ENCODE data around the gene AP4M1. TPM values are rescaled to one million over a fixed set of nuclear protein-coding genes. Genes with fewer than 3 reads are reported as not detected.

Gene AP4M1
- total and polyA plus RNA-seq, 9 of the 15 experiments (the other 6 are each of a cell fraction or from before 2014, with no cell fraction given): 1.3 to 30.9 (median 14.1) TPM

DNA sequence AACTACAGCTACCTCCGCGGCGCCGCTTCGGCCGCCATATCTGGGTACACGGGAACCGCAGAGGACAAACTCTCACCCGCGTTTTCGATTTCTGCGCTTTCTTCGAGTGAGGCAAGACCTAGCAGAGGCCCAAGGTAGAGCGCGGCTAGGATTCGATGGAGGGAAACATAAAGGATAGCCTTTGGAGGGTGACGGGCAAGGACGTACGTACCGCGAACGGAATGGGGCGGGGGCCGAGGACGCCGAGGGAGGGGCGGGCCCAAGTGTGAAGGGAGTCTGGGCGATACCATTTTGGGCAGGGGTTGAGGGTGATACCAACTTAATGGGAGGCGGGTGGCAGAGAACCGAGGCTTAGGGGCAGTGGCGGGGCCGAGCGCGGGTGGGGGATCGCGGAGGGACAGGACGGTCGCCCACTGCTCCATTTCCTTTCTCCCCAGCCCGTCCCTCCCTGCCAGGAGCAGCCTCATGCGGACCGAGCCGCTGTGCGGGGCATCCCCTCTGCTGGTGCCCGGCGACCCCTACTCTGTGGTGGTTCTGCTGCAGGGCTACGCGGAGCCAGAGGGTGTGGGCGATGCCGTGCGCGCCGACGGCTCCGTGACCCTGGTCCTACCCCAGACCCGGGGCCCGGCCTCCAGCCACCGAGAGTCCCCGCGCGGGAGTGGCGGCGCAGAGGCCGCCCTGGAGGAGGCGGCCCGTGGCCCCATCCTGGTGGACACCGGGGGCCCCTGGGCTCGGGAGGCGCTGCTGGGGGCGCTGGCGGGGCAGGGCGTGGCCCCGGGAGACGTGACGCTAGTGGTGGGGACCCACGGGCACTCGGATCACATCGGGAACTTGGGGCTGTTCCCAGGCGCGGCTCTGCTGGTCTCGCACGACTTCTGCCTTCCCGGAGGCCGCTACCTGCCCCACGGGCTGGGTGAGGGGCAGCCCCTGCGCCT is 25.8 kb downstream of the AP4M1 start, which contains the start of gene MBLAC1 (continued):
- peak; percentile 98 for TF ChIP-seq ZFP36 (IDR thresholded peaks at IDR 0.05; ENCODE audit: low read depth, low read length, partially characterized antibody)
- peak; percentile 57 to 98; a peak in 3 of 4 replicates for TF ChIP-seq NONO (IDR thresholded peaks at IDR 0.05; ENCODE audit: low read depth in 2 of 2, low read length in 1 of 2)
- TF ChIP-seq, protein P1, sequence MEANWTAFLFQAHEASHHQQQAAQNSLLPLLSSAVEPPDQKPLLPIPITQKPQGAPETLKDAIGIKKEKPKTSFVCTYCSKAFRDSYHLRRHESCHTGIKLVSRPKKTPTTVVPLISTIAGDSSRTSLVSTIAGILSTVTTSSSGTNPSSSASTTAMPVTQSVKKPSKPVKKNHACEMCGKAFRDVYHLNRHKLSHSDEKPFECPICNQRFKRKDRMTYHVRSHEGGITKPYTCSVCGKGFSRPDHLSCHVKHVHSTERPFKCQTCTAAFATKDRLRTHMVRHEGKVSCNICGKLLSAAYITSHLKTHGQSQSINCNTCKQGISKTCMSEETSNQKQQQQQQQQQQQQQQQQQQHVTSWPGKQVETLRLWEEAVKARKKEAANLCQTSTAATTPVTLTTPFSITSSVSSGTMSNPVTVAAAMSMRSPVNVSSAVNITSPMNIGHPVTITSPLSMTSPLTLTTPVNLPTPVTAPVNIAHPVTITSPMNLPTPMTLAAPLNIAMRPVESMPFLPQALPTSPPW (CRISPR knock-in tag; IDR thresholded peaks at IDR 0.05): peak; percentile 95
- peak; percentile 70; the same call in 1 of the 2 replicates for TF ChIP-seq POLR2AphosphoS2 (IDR thresholded peaks at IDR 0.05; ENCODE audit: low read length)
- 0 out of 2 replicates have a peak, but pooled peaks have one; percentile 7 for TF ChIP-seq EP300 (IDR thresholded peaks at IDR 0.05; ENCODE audit: low read length)
- no peak for TF ChIP-seq SIN3B (IDR thresholded peaks at IDR 0.05; ENCODE audit: low read depth)
- TF ChIP-seq CEBPB (tag; IDR thresholded peaks at IDR 0.05): no peak
- peak in 1 of 2 experiments; percentile 62; a peak in 1 of 4 replicates for TF ChIP-seq KDM4B (IDR thresholded peaks at IDR 0.05; ENCODE audit: borderline replicate concordance in 2 of 2, low read depth in 1 of 2)
- TF ChIP-seq KDM2B (CRISPR knock-in tag; IDR thresholded peaks at IDR 0.05): peak; percentile 68; the same call in 1 of the 2 replicates
- no peak for TF ChIP-seq MTA2 (IDR thresholded peaks at IDR 0.05; ENCODE audit: low read depth)
- TF ChIP-seq BCOR (IDR thresholded peaks at IDR 0.05): peak; percentile 7; the same call in 1 of the 2 replicates
- TF ChIP-seq FOXK1 (CRISPR knock-in tag; IDR thresholded peaks at IDR 0.05; ENCODE audit: borderline replicate concordance): no peak
- peak; percentile 86; the same call in 1 of the 2 replicates for TF ChIP-seq NBN (IDR thresholded peaks at IDR 0.05; ENCODE audit: low read depth)
- TF ChIP-seq NRF1 (conservative IDR thresholded peaks at IDR 0.05 in 1 of 2, IDR thresholded peaks at IDR 0.05 in 1 of 2): peak; percentile 38 to 46; a peak in 2 of 4 replicates
- TF ChIP-seq, protein P2, sequence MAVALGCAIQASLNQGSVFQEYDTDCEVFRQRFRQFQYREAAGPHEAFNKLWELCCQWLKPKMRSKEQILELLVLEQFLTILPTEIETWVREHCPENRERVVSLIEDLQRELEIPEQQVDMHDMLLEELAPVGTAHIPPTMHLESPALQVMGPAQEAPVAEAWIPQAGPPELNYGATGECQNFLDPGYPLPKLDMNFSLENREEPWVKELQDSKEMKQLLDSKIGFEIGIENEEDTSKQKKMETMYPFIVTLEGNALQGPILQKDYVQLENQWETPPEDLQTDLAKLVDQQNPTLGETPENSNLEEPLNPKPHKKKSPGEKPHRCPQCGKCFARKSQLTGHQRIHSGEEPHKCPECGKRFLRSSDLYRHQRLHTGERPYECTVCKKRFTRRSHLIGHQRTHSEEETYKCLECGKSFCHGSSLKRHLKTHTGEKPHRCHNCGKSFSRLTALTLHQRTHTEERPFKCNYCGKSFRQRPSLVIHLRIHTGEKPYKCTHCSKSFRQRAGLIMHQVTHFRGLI (CRISPR knock-in tag; IDR thresholded peaks at IDR 0.05): no peak
- TF ChIP-seq ZNF174 (CRISPR knock-in tag; IDR thresholded peaks at IDR 0.05): no peak
- no peak for TF ChIP-seq MCM2 (IDR thresholded peaks at IDR 0.05; ENCODE audit: low read depth)
- TF ChIP-seq, protein P3, sequence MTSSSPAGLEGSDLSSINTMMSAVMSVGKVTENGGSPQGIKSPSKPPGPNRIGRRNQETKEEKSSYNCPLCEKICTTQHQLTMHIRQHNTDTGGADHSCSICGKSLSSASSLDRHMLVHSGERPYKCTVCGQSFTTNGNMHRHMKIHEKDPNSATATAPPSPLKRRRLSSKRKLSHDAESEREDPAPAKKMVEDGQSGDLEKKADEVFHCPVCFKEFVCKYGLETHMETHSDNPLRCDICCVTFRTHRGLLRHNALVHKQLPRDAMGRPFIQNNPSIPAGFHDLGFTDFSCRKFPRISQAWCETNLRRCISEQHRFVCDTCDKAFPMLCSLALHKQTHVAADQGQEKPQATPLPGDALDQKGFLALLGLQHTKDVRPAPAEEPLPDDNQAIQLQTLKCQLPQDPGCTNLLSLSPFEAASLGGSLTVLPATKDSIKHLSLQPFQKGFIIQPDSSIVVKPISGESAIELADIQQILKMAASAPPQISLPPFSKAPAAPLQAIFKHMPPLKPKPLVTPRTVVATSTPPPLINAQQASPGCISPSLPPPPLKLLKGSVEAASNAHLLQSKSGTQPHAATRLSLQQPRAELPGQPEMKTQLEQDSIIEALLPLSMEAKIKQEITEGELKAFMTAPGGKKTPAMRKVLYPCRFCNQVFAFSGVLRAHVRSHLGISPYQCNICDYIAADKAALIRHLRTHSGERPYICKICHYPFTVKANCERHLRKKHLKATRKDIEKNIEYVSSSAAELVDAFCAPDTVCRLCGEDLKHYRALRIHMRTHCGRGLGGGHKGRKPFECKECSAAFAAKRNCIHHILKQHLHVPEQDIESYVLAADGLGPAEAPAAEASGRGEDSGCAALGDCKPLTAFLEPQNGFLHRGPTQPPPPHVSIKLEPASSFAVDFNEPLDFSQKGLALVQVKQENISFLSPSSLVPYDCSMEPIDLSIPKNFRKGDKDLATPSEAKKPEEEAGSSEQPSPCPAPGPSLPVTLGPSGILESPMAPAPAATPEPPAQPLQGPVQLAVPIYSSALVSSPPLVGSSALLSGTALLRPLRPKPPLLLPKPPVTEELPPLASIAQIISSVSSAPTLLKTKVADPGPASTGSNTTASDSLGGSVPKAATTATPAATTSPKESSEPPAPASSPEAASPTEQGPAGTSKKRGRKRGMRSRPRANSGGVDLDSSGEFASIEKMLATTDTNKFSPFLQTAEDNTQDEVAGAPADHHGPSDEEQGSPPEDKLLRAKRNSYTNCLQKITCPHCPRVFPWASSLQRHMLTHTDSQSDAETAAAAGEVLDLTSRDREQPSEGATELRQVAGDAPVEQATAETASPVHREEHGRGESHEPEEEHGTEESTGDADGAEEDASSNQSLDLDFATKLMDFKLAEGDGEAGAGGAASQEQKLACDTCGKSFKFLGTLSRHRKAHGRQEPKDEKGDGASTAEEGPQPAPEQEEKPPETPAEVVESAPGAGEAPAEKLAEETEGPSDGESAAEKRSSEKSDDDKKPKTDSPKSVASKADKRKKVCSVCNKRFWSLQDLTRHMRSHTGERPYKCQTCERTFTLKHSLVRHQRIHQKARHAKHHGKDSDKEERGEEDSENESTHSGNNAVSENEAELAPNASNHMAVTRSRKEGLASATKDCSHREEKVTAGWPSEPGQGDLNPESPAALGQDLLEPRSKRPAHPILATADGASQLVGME (CRISPR knock-in tag; IDR thresholded peaks at IDR 0.05): no peak
- TF ChIP-seq FOXJ2 (tag; IDR thresholded peaks at IDR 0.05): no peak; the same call in 1 of the 2 replicates

All from K562 (cell line).